Body of pancreas (tissue), 4 donors: ENCODE results near the gene CLDN11.

Experiments
- POLR2A ChIP-seq, 3 donors: fragments of 450-650 bp; IDR thresholded peaks; one replicate each; pipeline ENCODE4 v1.6.1; 2016; ENCODE audit warnings: antibody characterized with exemption in 3 of 3, mild to moderate bottlenecking in 2 of 3
- TF ChIP-seq, protein P1 (sequence below), 7 experiments: fragments of 450-650 bp in 4 of 7; fragments of 200-600 bp in 3 of 7; sonication (generic) in 3 of 7; IDR thresholded peaks; one replicate each; pipeline ENCODE4 v1.5.1; 2016 to 2019; ENCODE audit warnings: antibody characterized with exemption in 7 of 7

DNA sequence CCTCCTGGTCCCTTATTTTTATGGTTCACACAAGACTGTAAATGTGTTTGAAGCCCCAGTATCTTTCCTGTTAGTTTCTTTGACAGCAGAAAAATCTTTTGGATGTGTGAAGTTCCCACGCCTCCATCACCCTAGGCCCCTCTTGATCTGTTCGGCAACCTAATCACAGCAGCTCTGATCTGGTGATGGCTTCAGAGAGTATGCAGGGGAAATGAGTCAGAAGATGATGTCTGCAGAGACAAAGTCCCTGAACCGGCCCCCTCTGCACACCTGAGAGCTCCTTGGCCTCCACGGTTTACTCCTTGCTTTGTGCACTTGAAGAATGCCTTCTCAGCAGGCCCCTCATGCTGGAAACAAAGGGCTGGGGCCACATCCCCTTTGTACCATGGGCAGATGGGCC, 63.5 kb downstream of the CLDN11 start:
- TF ChIP-seq, protein P1, sequence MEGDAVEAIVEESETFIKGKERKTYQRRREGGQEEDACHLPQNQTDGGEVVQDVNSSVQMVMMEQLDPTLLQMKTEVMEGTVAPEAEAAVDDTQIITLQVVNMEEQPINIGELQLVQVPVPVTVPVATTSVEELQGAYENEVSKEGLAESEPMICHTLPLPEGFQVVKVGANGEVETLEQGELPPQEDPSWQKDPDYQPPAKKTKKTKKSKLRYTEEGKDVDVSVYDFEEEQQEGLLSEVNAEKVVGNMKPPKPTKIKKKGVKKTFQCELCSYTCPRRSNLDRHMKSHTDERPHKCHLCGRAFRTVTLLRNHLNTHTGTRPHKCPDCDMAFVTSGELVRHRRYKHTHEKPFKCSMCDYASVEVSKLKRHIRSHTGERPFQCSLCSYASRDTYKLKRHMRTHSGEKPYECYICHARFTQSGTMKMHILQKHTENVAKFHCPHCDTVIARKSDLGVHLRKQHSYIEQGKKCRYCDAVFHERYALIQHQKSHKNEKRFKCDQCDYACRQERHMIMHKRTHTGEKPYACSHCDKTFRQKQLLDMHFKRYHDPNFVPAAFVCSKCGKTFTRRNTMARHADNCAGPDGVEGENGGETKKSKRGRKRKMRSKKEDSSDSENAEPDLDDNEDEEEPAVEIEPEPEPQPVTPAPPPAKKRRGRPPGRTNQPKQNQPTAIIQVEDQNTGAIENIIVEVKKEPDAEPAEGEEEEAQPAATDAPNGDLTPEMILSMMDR (IDR thresholded peaks at IDR 0.05), result no peak
- TF ChIP-seq POLR2A (IDR thresholded peaks at IDR 0.05), result no peak
